Ascending aorta (tissue), 2 donors: ENCODE results near the gene LCE1B. TPM values are rescaled to one million over a fixed set of nuclear protein-coding genes. Genes with fewer than 3 reads are reported as not detected.

Experiments
- DNase-seq, 2 donors: peaks; one replicate each; pipeline ENCODE4 v3.0.0-alpha.2; 2019; ENCODE audit warnings: low spot score in 2 of 2
- H3K27ac ChIP-seq, 2 donors: fragments of 200-600 bp; sonication (generic); one replicate each; pipeline ENCODE4 v1.5.1; 2016 to 2017; ENCODE audit warnings: mild to moderate bottlenecking in 1 of 2
- H3K27me3 ChIP-seq: fragments of 200-600 bp; sonication (generic); one replicate; pipeline ENCODE4 v1.5.1; 2017
- H3K36me3 ChIP-seq, 2 donors: fragments of 200-600 bp; sonication (generic); one replicate each; pipeline ENCODE4 v1.5.1; 2016
- H3K4me1 ChIP-seq, 2 donors: fragments of 200-600 bp; sonication (generic); one replicate each; pipeline ENCODE4 v1.5.1; 2016 to 2017; ENCODE audit warnings: mild to moderate bottlenecking in 1 of 2
- H3K4me3 ChIP-seq, 2 donors: fragments of 200-600 bp; sonication (generic); one replicate each; pipeline ENCODE4 v1.5.1; 2016 to 2017; ENCODE audit warnings: mild to moderate bottlenecking in 1 of 2
- H3K9me3 ChIP-seq, 2 donors: fragments of 200-600 bp; sonication (generic); one replicate each; pipeline ENCODE4 v1.5.1; 2016
- CTCF ChIP-seq, 3 experiments: fragments of 200-600 bp in 2 of 3; fragments of 450-650 bp in 1 of 3; sonication (generic) in 2 of 3; IDR thresholded peaks; one replicate each; pipeline ENCODE4 v1.5.1; 2016 to 2019; ENCODE audit warnings: antibody characterized with exemption in 3 of 3, mild to moderate bottlenecking in 1 of 3, moderate library complexity in 1 of 3
- intact Hi-C: fragments of 100-400 bp; cut with DNase I; formaldehyde crosslinking; loops from one replicate; pipeline ENCODE4 v1.15.1; 2023
- total RNA-seq: library from RNA; depleted of rRNA; stranded (reverse); fragments of >200 nt; gene quantifications from one replicate; pipeline ENCODE4 v1.1.0, GENCODE V29; 2016

LCE1B gene
- total RNA-seq, 1 donor from 2014 or later, result not detected

DNA sequence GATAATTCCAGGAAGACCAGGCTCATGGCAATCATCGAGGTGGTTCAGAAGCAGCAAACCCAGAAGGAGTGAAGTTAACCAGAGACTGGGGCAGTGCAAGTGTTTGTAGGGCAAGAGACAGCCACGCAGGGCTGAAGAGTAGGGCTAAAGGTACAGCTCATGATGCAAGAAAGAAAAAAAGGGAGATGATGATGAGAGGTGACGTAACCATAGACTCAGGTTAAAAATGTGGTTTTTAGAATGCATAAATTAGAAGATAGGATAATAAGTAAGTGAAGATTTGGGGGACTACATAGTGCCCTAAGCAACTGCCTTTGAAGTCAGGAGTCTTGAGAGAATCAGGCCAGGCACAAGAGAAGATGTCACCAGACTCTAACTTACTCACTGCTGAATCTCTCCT lies 48.4 kb downstream of the LCE1B start:
- no peak for TF ChIP-seq CTCF (IDR thresholded peaks at IDR 0.05)
- no peaks in the 10 kb centered on the region for H3K27me3 ChIP-seq
- no peak overlapping the region for H3K27ac ChIP-seq
- H3K4me3 ChIP-seq, result no peak overlapping the region
- DNase-seq, result no peak
- no peaks in the 10 kb centered on the region for H3K36me3 ChIP-seq
- intact Hi-C loops, result no loop called here
- no peaks in the 10 kb centered on the region for H3K9me3 ChIP-seq
- H3K4me1 ChIP-seq, result no peaks in the 10 kb centered on the region

DNA sequence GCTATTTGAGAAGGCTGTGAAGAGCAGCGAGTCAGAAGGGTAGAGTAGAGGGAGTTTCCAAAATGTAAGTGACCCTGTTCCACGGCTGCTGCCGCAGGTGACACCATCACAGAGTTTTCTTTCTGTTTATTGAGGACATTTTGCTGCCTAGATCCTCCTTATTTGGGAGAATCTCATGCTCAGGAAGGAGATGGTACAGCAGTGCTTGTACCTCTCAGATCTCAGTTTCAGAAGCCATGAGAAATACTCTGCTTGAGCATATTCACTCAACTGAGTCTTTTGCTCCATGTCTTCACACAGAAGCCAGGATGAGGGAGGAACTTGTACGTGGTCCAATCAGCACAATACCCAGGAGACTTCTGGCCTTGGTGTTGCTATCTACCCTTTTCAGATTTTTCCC lies 49.6 kb downstream of the LCE1B start:
- no peak for DNase-seq
- Histone ChIP-seq H3K36me3 (no peaks in the 10 kb centered on the region), H3K27ac (no peak overlapping the region), H3K4me1 (no peaks in the 10 kb centered on the region), H3K27me3 (no peaks in the 10 kb centered on the region), H3K9me3 (no peaks in the 10 kb centered on the region), H3K4me3 (no peak overlapping the region)
- TF ChIP-seq CTCF (IDR thresholded peaks at IDR 0.05), result no peak
- intact Hi-C loops, result no loop called here

Other genes starting within 250 kb of the LCE1B start
- not detected for gene LCE3E, start 245.2 kb upstream of the LCE1B start, total RNA-seq
- gene LCE3D, start 231.5 kb upstream of the LCE1B start, total RNA-seq, result not detected
- gene LCE3C, start 211.7 kb upstream of the LCE1B start, total RNA-seq, result not detected
- not detected for gene LCE3B, start 198.2 kb upstream of the LCE1B start, total RNA-seq
- gene LCE3A, start 188.9 kb upstream of the LCE1B start, total RNA-seq, result not detected
- gene LCE2D, start 148.6 kb upstream of the LCE1B start, total RNA-seq, result not detected
- not detected for gene LCE2C, start 136.7 kb upstream of the LCE1B start, total RNA-seq
- gene LCE2B, start 125.8 kb upstream of the LCE1B start, total RNA-seq, result not detected
- gene LCE2A, start 113.6 kb upstream of the LCE1B start, total RNA-seq, result not detected
- gene LCE4A, start 103.8 kb upstream of the LCE1B start, total RNA-seq, result not detected
- gene KPRP, start 53.9 kb upstream of the LCE1B start, total RNA-seq, result not detected
- not detected for gene LCE1F, start 36.8 kb upstream of the LCE1B start, total RNA-seq
- not detected for gene LCE1E, start 25.7 kb upstream of the LCE1B start, total RNA-seq
- not detected for gene LCE1D, start 15.2 kb upstream of the LCE1B start, total RNA-seq
- not detected for gene LCE1C, start 5.3 kb upstream of the LCE1B start, total RNA-seq
- gene LCE1A, start 15.5 kb downstream of the LCE1B start, total RNA-seq, result not detected
- gene LCE6A, start 30.9 kb downstream of the LCE1B start, total RNA-seq, result not detected
- not detected for gene LCE7A, start 48.0 kb downstream of the LCE1B start, total RNA-seq
- not detected for gene SMCP, start 66.4 kb downstream of the LCE1B start, total RNA-seq
- not detected for gene IVL, start 96.6 kb downstream of the LCE1B start, total RNA-seq
- gene SPRR5, start 135.2 kb downstream of the LCE1B start, total RNA-seq, result not detected
- gene SPRR4, start 158.7 kb downstream of the LCE1B start, total RNA-seq, result not detected
- gene SPRR1A, start 172.1 kb downstream of the LCE1B start, total RNA-seq, result not detected
- gene SPRR3, start 189.8 kb downstream of the LCE1B start, total RNA-seq, result 0.53 TPM
- gene SPRR1B, start 219.2 kb downstream of the LCE1B start, total RNA-seq, result not detected
- gene SPRR2D, start 229.1 kb downstream of the LCE1B start, total RNA-seq, result not detected
- gene SPRR2A, start 245.5 kb downstream of the LCE1B start, total RNA-seq, result not detected